ENCODE data around the gene BTBD2.

BTBD2 gene

DNA sequence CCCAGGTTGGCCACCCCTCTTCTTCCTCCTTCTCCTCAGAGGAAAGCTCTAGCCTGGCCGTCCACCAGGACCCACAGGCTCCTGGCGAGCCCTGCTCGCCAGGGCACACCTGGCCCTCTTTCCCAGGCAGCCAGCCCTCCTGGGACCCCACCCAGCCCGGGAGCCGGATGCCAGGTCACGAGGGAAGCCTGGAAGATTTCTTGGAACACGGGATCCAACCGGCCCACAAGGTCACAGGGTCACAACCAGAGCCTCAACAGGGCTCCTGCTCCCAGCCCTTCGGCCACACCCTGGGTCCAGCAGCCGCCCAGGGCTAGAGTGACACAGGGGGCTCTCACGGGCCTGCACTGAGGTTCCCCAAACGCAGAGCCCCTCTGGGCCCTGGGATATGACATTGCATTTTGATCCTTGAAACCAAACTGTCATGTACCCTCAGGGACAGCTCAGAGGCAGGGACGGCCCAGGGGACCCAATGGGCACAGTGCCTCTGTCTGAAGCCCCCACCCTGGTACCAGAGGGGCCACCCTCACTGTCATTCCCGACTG is 30.1 kb upstream of the BTBD2 start:
- Histone ChIP-seq H3K36me3 (ENCODE audit: control insufficient read depth, insufficient read depth, low read length) (peaks cover 61% of the 10 kb centered on the region), H3K4me3 (replicated peaks; ENCODE audit: low read depth, low read length) (peak overlapping the region; percentile 7; the same call in 1 of the 2 replicates), H3K27me3 (replicated peaks; ENCODE audit: control insufficient read depth, insufficient read depth, low read length) (no peaks in the 10 kb centered on the region)
- TF ChIP-seq, protein P1, sequence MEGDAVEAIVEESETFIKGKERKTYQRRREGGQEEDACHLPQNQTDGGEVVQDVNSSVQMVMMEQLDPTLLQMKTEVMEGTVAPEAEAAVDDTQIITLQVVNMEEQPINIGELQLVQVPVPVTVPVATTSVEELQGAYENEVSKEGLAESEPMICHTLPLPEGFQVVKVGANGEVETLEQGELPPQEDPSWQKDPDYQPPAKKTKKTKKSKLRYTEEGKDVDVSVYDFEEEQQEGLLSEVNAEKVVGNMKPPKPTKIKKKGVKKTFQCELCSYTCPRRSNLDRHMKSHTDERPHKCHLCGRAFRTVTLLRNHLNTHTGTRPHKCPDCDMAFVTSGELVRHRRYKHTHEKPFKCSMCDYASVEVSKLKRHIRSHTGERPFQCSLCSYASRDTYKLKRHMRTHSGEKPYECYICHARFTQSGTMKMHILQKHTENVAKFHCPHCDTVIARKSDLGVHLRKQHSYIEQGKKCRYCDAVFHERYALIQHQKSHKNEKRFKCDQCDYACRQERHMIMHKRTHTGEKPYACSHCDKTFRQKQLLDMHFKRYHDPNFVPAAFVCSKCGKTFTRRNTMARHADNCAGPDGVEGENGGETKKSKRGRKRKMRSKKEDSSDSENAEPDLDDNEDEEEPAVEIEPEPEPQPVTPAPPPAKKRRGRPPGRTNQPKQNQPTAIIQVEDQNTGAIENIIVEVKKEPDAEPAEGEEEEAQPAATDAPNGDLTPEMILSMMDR (IDR thresholded peaks at IDR 0.05; ENCODE audit: insufficient read depth, low read length, poor library complexity, severe bottlenecking): no peak
- peak; percentile 19 for DNase-seq (ENCODE audit: extremely low read depth, insufficient read length)

DNA sequence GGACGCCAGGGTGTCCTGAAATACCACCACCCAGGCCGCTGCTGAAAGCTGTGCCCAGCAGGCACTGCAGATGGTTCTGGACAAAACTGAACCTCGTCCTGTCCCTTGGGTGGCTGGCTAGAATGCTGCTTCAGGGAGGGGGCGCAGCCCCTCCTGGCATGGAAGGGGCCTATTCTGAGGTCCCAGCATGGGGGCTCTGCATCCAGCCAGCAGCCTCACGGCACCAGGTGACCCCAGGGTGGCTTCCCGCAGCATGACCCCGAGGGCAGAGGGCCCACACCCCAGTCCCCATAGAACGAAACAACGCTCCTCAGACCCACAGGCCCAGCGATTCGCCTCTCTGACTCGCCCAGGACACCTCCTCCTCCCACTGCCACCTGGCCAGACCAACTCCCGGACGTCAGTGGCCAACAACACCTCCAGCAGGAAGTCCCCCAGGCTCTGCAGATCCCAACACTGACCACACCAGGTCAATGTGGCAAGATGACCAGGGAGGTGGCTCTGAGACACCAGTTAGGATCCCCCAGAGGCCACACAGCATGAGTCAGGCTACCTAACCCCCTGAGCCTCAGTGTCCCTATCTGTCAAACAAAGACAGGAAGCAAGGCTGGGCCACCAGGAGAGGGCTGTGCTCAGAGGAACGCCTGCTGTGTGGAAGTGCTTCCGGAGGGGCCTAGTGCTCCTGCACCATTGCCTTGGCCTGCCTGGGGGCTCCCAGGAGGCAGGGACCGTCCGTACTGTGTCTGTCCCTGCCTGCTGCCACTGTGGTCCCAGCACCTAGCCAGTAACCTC is 29.4 kb upstream of the BTBD2 start:
- no peak overlapping the region; the same call in 1 of the 2 replicates for H3K4me3 ChIP-seq (replicated peaks; ENCODE audit: low read depth, low read length)
- H3K36me3 ChIP-seq (ENCODE audit: control insufficient read depth, insufficient read depth, low read length): peaks cover 68% of the 10 kb centered on the region
- TF ChIP-seq, protein P1 (IDR thresholded peaks at IDR 0.05; ENCODE audit: insufficient read depth, low read length, poor library complexity, severe bottlenecking): no peak
- DNase-seq (ENCODE audit: extremely low read depth, insufficient read length): peak; percentile 22
- no peaks in the 10 kb centered on the region for H3K27me3 ChIP-seq (replicated peaks; ENCODE audit: control insufficient read depth, insufficient read depth, low read length)

DNA sequence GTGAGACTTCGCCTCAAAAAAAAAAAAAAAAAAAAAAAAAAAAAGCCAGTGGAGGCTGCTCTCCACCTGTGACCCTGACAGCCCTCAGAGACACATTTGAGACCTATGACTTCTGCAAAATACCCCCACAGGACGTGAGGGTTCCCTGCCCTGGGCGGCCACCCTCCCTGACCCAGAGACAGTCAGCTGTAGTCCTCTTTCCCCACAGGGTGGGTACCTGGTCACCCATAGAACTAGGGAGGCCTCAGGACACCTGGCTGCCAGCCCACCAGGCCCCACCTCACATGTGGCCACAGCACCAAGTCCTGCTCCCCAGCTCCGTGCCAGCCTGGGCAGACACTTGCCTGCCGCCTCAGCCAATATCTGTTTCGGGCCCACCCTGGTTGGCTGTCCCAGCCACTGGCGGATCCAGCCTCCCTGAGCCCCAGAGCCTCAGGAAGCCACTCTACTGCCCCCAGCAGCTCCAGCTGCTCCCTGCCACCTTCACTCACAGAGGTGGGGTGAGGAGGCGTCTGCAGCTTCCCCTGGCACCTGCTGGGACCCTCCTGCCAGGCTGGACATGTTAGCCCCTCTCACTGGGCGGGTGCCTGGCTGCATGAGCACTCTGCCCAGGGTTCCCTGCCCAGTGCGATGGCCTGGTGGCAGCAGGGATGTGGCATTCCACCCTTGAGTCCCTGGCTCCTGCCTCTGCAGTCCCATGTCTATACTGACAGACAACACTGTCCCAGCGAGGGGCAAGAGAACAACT is 28.6 kb upstream of the BTBD2 start:
- Histone ChIP-seq H3K27me3 (replicated peaks; ENCODE audit: control insufficient read depth, insufficient read depth, low read length) (no peaks in the 10 kb centered on the region), H3K36me3 (ENCODE audit: control insufficient read depth, insufficient read depth, low read length) (peaks cover 68% of the 10 kb centered on the region)
- DNase-seq (ENCODE audit: extremely low read depth, insufficient read length): peak; percentile 41

DNA sequence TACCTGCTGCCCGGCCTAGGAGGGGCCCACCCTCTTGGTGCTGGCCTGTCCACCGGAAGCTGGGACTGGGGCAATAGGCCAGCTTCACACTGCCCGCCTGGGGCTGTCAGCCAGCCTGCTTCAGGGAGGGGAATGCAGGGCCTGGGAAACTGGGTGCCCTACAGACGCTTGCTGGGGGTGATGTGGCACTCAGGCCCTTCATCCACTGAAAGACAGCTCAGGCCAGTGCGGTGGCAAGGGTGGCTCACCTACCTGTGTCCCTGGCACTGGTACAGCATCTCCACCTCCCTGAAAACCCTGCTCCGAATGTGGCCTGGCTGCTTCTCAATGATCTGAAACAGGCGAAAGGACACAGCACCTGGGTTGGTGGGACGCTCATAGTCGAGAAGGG is 27.7 kb upstream of the BTBD2 start:
- H3K27me3 ChIP-seq (replicated peaks; ENCODE audit: control insufficient read depth, insufficient read depth, low read length): no peaks in the 10 kb centered on the region
- peak; percentile 30 for DNase-seq (ENCODE audit: extremely low read depth, insufficient read length)
- peak overlapping the region; percentile 51 for H3K4me3 ChIP-seq (replicated peaks; ENCODE audit: low read depth, low read length)
- TF ChIP-seq, protein P1 (IDR thresholded peaks at IDR 0.05; ENCODE audit: insufficient read depth, low read length, poor library complexity, severe bottlenecking): no peak
- H3K36me3 ChIP-seq (ENCODE audit: control insufficient read depth, insufficient read depth, low read length): peaks cover 68% of the 10 kb centered on the region

More for the DNA sequence above, 28.6 kb upstream of the BTBD2 start:
- TF ChIP-seq, protein P1 (IDR thresholded peaks at IDR 0.05; ENCODE audit: insufficient read depth, low read length, poor library complexity, severe bottlenecking): no peak
- no peak overlapping the region for H3K4me3 ChIP-seq (replicated peaks; ENCODE audit: low read depth, low read length)

DNA sequence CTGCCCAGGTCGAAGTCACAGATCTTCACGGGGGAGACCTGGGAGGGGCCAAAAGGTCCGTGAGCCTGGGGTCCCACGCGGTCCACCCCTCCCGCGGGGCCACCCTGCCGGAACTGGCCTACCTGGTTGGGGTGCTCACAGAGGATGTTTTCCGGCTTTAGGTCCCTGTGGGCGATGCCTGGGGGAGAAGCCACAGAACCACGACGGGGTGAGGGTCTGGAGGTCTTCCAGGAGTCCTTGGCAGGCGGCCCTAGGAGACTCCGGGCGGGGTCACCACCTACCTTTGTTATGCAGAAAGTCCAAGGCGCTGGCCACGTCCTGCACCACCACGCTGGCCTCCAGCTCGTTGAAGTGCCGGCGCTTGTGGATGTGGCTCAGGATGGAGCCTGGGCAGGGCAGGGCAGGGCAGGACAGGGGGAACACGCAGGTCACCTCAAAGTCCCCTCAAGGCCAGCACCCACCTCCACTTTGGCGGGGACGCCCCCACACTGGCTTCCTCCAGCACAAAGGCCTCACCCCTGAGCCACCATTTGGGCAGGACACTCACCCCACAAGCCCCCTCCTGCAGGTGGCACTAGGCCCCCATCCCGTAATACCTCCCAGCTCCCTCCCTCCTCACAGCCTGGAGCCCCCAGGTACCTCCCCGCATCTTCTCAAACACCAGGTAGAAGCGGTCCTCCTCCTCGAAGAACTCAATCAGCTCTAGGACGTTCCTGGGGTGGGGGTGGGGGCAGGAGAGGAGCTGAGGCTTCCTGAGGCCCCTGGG is 27.2 kb upstream of the BTBD2 start:
- Histone ChIP-seq H3K27me3 (replicated peaks; ENCODE audit: control insufficient read depth, insufficient read depth, low read length) (no peaks in the 10 kb centered on the region), H3K4me3 (replicated peaks; ENCODE audit: low read depth, low read length) (peak overlapping the region; percentile 51), H3K36me3 (ENCODE audit: control insufficient read depth, insufficient read depth, low read length) (peaks cover 67% of the 10 kb centered on the region)
- TF ChIP-seq, protein P1 (IDR thresholded peaks at IDR 0.05; ENCODE audit: insufficient read depth, low read length, poor library complexity, severe bottlenecking): no peak
- DNase-seq (ENCODE audit: extremely low read depth, insufficient read length): peak; percentile 46

All from GM06990 (cell line).